Uterus (tissue), 4 donors: ENCODE measurements around the gene BACH1. TPM values are rescaled to one million over a fixed set of nuclear protein-coding genes. Genes with fewer than 3 reads are reported as not detected.
A peak's percentile ranks its signal among the peaks of the same experiment; 100 is the strongest.

Source experiments
- DNase-seq, 2 donors: peaks; one replicate each; pipeline ENCODE4 v3.0.0-alpha.2; 2019 to 2020
- H3K27ac ChIP-seq, 2 donors: fragments of 200-600 bp; sonication (generic); 1 replicate in 1 of 2; 2 replicates in 1 of 2; pipeline ENCODE4 v1.5.1; 2016 to 2018
- H3K27me3 ChIP-seq, 2 donors: fragments of 200-600 bp; sonication (generic); one replicate each; pipeline ENCODE4 v1.5.1; 2018 to 2019; ENCODE audit warnings: control low read depth in 1 of 2
- H3K36me3 ChIP-seq, 2 donors: fragments of 200-600 bp; sonication (generic); one replicate each; pipeline ENCODE4 v1.5.1; 2019; ENCODE audit warnings: control low read depth in 1 of 2
- H3K4me1 ChIP-seq, 2 donors: fragments of 200-600 bp; sonication (generic); one replicate each; pipeline ENCODE4 v1.5.1; 2018 to 2019; ENCODE audit warnings: control low read depth in 1 of 2
- H3K4me3 ChIP-seq, 2 donors: fragments of 200-600 bp; sonication (generic); 1 replicate in 1 of 2; 2 replicates in 1 of 2; pipeline ENCODE4 v1.5.1; 2018 to 2019; ENCODE audit warnings: mild to moderate bottlenecking in 1 of 2
- H3K9me3 ChIP-seq, 2 donors: fragments of 200-600 bp; sonication (generic); one replicate each; pipeline ENCODE4 v1.5.1; 2019; ENCODE audit warnings: control low read depth in 1 of 2
- POLR2A ChIP-seq, 2 donors: fragments of 450-650 bp; IDR thresholded peaks; one replicate each; pipeline ENCODE4 v1.6.1; 2016; ENCODE audit warnings: antibody characterized with exemption in 2 of 2, mild to moderate bottlenecking in 1 of 2, moderate library complexity in 1 of 2
- intact Hi-C: fragments of 100-400 bp; cut with DNase I; formaldehyde crosslinking; loops from one replicate; pipeline ENCODE4 v1.15.1; 2023; ENCODE audit warnings: low total_unique reads
- total RNA-seq, 4 donors: library from RNA; depleted of rRNA in 3 of 4; stranded (reverse); fragments of >200 nt in 3 of 4; gene quantifications; one replicate each; pipeline versions ENCODE4 v1.1.0 to v1.2.4, GENCODE V29; 2014 to 2023
- TF ChIP-seq, protein P1 (sequence below), 4 experiments: fragments of 200-600 bp in 2 of 4; fragments of 450-650 bp in 2 of 4; sonication (generic) in 2 of 4; IDR thresholded peaks; one replicate each; pipeline ENCODE4 v1.5.1; 2016 to 2019; ENCODE audit warnings: antibody characterized with exemption in 4 of 4, mild to moderate bottlenecking in 2 of 4, moderate library complexity in 1 of 4
- donor health status: DM: yes; HTN: yes; CAD: no.

The BACH1 gene
- total RNA-seq, 4 donors from 2014 or later, result 52.9 to 107 (median 79.1) TPM

GRCh38 chr21:29340228-29340627 is 41.5 kb downstream of the BACH1 start:
- TF ChIP-seq, protein P1, sequence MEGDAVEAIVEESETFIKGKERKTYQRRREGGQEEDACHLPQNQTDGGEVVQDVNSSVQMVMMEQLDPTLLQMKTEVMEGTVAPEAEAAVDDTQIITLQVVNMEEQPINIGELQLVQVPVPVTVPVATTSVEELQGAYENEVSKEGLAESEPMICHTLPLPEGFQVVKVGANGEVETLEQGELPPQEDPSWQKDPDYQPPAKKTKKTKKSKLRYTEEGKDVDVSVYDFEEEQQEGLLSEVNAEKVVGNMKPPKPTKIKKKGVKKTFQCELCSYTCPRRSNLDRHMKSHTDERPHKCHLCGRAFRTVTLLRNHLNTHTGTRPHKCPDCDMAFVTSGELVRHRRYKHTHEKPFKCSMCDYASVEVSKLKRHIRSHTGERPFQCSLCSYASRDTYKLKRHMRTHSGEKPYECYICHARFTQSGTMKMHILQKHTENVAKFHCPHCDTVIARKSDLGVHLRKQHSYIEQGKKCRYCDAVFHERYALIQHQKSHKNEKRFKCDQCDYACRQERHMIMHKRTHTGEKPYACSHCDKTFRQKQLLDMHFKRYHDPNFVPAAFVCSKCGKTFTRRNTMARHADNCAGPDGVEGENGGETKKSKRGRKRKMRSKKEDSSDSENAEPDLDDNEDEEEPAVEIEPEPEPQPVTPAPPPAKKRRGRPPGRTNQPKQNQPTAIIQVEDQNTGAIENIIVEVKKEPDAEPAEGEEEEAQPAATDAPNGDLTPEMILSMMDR (IDR thresholded peaks at IDR 0.05), result no peak
- no peak for TF ChIP-seq POLR2A (IDR thresholded peaks at IDR 0.05)
- H3K4me3 ChIP-seq, result no peak overlapping the region
- no peaks in the 10 kb centered on the region for H3K27me3 ChIP-seq
- H3K4me1 ChIP-seq, result no peaks in the 10 kb centered on the region
- intact Hi-C loops, result no loop called here
- no peak overlapping the region for H3K27ac ChIP-seq
- no peaks in the 10 kb centered on the region for H3K36me3 ChIP-seq
- DNase-seq, result no peak
- no peaks in the 10 kb centered on the region for H3K9me3 ChIP-seq

DNA sequence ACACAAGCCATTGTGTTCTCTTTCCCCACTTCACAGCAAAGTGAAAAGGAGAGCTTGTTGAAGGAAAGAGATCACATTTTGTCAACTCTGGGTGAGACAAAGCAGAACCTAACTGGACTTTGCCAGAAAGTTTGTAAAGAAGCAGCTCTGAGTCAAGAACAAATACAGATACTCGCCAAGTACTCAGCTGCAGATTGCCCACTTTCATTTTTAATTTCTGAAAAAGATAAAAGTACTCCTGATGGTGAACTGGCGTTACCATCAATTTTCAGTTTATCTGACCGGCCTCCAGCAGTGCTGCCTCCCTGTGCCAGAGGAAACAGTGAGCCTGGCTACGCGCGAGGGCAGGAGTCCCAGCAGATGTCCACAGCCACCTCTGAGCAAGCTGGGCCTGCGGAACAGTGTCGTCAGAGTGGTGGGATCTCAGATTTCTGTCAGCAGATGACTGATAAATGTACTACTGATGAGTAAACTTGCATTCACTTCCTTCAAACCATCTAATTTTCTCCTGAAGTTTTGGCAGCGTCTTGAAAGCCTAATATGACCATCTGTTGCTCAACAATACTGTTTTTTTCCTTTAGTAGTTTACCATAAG is 43.7 kb downstream of the BACH1 start:
- intact Hi-C loops, result no loop called here
- H3K27me3 ChIP-seq, result no peaks in the 10 kb centered on the region

DNA sequence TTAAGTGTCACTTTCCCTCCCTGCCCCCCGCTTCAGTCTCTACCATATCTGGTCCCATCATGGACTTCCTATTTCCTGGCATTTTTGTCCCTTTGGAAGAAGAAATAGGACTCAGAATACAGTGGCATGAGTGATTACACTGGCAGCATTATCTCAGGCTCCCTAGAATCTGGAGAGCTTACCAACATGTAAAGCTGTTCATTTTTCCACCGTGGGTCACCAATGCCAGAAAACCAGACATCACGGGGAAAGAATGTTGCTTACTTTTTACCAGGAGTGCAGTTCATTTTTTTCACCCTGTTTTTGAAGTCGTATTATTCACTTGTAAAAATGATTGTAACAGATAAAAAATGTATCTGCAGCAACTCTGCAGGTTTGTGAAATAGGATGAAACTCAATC is 44.8 kb downstream of the BACH1 start:
- H3K27ac ChIP-seq, result peak overlapping the region; percentile 70 to 83

More for the DNA sequence above, 43.7 kb downstream of the BACH1 start:
- TF ChIP-seq POLR2A (IDR thresholded peaks at IDR 0.05), result no peak
- TF ChIP-seq, protein P1 (IDR thresholded peaks at IDR 0.05), result no peak
- Histone ChIP-seq H3K36me3 (no peaks in the 10 kb centered on the region), H3K9me3 (no peaks in the 10 kb centered on the region), H3K4me1 (no peaks in the 10 kb centered on the region), H3K4me3 (no peak overlapping the region), H3K27ac (peak overlapping the region; percentile 70 to 83)
- peak; percentile 31 to 49 for DNase-seq

DNA sequence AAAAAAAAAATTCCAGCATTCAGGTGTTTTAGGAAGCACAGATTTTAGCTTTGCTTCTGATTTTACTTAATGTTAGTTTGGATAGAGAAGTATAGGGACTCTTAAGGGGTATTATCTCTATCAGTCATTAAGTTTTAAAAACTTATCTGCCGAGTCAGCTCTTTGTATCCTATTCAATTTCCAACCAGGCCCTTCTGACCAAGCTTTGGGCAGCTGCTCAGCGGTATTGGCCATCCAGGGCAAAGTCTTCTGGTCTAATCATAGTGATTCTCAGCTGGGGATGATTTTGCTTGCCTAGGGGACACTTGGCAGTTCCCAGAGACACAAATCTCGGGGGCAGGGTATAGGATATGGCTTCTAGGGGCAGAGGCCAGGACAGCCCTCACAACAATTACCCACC is 47.6 kb downstream of the BACH1 start:
- no peaks in the 10 kb centered on the region for H3K4me1 ChIP-seq
- H3K4me3 ChIP-seq, result no peak overlapping the region
- intact Hi-C loops, result no loop called here
- H3K9me3 ChIP-seq, result no peaks in the 10 kb centered on the region
- DNase-seq, result no peak
- TF ChIP-seq, protein P1 (IDR thresholded peaks at IDR 0.05), result no peak
- no peak for TF ChIP-seq POLR2A (IDR thresholded peaks at IDR 0.05)
- no peaks in the 10 kb centered on the region for H3K36me3 ChIP-seq
- H3K27ac ChIP-seq, result no peak overlapping the region
- no peaks in the 10 kb centered on the region for H3K27me3 ChIP-seq

More for the DNA sequence above, 44.8 kb downstream of the BACH1 start:
- H3K36me3 ChIP-seq, result no peaks in the 10 kb centered on the region
- peak in 1 of 2 donors; percentile 36 for DNase-seq
- H3K9me3 ChIP-seq, result no peaks in the 10 kb centered on the region
- no peaks in the 10 kb centered on the region for H3K4me1 ChIP-seq
- no peak overlapping the region for H3K4me3 ChIP-seq
- intact Hi-C loops, result no loop called here
- TF ChIP-seq POLR2A (IDR thresholded peaks at IDR 0.05), result no peak
- TF ChIP-seq, protein P1 (IDR thresholded peaks at IDR 0.05), result no peak
- no peaks in the 10 kb centered on the region for H3K27me3 ChIP-seq

GRCh38 chr21:29346771-29347170 is 48.0 kb downstream of the BACH1 start:
- H3K4me3 ChIP-seq, result no peak overlapping the region
- no peak for DNase-seq
- H3K27ac ChIP-seq, result no peak overlapping the region
- H3K27me3 ChIP-seq, result no peaks in the 10 kb centered on the region
- no peaks in the 10 kb centered on the region for H3K9me3 ChIP-seq
- no peaks in the 10 kb centered on the region for H3K36me3 ChIP-seq
- TF ChIP-seq, protein P1 (IDR thresholded peaks at IDR 0.05), result no peak
- no peak for TF ChIP-seq POLR2A (IDR thresholded peaks at IDR 0.05)
- H3K4me1 ChIP-seq, result no peaks in the 10 kb centered on the region
- intact Hi-C loops, result no loop called here
